HG02642 (cell line): ENCODE data around the gene GDAP1L1.
"Not testable (repeated sequence)": the region's sequence is repeated elsewhere in the genome, so short reads cannot be mapped to it uniquely, and the experiment has no call there.

Experiments
- ATAC-seq: cut with Tn5 transposase; IDR thresholded peaks from one replicate; pipeline ENCODE4 v1.9.1; 2021; ENCODE audit warnings: mild to moderate bottlenecking; ENCODE audit not compliant: unreplicated experiment, poor library complexity

The GDAP1L1 gene

DNA sequence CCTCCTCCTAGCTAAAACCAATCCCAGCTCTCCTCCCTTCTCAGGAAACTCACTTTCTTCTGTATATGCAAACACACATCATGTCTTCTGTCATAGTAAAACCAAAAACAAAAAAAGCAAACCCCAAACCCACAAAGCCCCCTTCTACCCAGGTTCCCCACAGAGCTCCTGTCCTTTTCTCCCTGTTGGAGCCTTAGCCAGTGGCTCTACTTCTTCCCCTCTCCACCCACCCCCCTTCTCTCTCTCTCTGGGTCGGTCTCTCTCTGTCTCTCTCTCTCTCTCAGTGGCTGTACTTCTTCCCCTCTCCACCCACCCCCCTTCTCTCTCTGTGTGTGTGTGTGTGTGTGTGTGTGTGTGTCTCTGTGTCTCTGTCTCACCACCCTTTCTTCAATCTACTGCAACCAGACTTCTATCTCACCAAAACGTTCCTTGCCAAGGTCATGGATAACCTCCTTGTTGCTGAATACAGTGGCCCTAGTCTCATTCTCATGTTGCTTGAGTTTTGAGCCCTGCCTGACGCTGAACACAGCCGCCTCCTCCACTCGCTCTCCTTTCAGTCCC lies 27.9 kb upstream of the GDAP1L1 start:
- ATAC-seq: no peak

DNA sequence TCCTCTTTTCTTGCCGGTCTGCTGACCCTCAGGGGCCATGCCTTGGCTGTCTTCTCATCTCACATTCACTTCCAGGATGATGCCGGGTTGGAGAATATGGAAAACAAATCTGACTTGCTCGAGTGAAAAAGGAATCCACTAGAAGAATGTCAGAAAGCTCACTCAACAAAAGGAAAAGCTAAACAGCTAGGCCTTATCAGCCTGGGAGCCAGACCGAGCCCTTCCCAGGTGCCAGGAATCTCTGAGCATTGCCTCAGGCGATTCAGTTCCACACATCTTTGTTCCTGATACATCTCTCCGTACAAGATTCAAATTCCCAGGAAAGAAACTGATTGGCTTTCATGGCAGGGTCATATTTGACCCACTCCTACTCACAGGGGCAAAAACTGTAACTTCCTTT lies 27.3 kb upstream of the GDAP1L1 start:
- no peak for ATAC-seq

DNA sequence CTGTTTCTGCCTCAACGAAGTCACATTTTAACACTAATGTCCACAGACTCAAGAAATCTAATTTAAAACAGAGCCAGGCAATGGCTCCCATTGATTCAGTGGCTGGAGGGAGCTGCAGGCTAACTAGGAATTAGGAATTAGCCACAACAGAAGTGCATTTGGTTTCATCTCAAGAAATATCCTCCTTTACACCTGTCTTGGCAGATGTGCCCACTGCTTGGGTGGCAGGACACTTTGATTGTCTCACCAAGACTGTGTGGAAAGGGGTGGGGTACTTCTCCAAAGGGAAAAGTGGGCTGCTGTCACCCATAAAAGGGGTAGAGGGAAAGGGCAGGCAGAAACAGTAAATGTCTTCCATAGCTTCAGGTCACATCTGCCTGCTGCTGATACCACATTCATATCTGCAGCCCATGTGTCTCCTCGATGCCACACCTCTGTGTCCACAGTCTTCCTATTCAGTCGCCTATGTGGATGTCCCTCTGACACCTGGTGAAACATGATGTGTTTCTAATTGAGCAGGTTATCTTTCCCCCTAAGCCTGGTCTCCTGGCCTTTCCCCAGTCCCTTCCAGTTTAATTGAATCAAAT lies 25.6 kb upstream of the GDAP1L1 start:
- no peak for ATAC-seq

DNA sequence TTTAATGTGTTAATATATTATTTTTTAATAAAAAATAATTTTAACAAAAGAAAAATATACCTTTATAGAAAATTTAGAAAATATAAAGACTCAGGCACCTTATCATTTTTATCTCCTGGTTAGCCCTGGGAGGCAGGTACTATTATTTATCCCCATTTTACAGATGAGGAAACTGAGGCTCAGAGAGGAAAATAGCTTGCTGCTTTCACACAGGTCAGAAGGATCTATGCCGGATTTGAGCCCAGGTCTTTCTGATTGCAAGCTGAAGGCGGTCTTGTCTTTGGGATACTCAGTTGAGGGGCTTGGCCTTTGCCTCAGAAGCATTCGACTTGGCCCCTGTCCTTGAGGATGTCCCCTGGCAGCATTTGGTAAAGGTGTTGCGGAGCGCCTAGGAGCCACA lies 25.1 kb upstream of the GDAP1L1 start:
- no peak for ATAC-seq

DNA sequence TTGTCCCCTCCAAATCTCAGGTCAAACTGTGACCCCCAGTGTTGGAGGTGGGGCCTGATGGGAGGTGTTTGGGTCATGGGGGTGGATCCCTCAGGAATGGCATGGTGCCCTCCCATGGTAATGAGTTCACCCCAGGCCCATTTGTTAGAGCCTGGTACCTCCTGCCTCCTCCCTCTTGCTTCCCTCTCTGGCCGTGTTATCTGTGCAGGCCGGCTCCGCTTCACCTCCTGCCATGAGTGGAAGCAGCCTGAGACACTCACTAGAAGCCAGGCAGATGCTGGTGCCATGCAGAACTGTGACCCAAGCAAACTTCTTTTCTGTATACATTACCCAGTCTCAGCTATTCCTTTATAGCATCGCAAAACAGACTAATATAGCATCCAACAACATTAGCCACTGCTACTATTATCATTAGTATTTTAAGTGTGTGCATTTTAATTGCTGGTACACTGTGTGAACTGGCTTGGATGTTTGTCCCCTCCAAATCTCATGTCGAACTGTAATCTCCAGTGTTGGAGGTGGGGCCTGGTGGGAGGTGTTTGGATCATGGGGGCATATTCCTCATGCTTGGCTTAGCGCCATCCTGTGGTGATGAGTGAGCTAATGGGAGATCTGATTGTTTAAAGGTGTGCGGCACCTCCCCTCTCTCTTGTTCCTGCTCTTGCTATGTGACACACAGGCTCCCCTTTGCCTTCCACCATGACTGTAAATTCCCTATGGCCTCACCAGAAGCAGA lies 24.3 kb upstream of the GDAP1L1 start:
- no peak for ATAC-seq

DNA sequence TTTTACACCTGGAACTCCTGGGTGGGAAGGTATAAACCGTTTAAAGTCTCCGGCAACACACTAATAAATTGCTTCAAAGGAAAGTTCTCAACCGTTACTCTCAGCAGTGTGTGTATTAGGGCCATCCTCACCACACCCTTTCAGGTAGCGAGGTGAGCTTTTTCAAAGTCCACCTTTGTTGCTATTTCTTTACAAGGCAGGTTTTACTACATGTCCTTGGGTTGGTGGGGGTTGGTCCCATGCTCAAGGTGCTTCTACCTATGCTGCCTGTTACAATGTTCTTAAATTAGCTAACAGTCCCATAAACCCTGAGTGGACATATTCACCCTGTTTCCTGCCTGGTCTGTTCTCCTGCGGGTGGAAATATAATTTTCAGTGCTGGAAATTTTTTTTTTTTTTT lies 23.4 kb upstream of the GDAP1L1 start:
- ATAC-seq: no peak

DNA sequence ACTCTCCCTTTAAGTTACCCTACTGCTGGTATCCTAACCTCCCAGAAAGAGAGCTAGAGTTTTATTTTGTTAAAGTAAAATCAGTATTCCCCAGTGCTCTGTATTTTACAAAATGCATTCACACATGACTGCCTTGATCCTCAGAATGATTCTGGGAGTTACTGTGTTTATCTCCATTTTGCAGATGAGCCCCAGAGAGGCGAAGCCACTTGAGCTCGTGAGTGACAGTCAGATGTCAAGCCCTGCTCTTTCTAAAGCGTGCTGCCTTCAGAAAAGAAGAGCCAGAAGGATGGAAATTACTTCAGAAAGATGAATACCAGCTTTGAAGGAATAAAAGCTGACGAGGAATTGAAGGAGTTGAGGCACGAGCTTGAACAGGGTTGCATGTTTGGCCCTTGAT lies 22.5 kb upstream of the GDAP1L1 start:
- ATAC-seq: no peak

DNA sequence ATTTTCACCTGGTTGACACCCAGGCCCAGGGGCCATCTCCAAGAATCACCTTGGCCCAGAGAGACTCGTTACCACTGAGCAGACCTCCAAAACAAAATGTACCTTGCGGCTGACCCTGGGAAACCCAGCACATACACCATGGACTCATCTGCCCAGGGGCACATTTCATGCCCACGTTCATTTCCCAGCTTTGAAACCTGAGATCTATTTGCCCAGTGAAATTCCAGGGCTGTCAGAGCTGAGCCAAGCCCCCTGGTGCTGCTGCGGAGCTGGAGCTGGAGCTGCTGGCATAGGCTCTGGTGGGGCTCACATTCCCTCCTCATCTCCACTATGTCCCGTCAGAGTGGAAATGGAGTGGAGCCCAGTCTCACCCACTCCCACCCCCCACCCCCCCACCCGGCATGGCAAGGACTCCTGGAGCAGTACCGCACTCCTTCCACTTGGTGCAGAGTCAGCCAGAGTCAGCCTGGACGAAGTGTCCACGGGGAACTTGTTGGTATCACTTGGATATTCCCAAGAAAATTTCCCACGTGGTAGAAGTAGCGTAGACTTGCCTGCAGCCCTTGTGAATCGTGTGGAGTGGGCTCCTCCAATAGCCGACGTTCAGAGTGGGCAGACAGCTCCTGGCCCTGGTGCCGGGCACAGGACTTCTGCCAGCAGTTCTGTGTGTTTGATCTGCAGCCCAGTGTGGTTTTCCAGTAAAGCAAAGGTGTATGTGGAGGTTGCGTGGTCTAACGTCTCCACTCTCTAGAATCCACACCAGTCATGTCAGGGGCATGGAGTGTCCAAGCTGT lies 18.4 kb upstream of the GDAP1L1 start:
- no peak for ATAC-seq

DNA sequence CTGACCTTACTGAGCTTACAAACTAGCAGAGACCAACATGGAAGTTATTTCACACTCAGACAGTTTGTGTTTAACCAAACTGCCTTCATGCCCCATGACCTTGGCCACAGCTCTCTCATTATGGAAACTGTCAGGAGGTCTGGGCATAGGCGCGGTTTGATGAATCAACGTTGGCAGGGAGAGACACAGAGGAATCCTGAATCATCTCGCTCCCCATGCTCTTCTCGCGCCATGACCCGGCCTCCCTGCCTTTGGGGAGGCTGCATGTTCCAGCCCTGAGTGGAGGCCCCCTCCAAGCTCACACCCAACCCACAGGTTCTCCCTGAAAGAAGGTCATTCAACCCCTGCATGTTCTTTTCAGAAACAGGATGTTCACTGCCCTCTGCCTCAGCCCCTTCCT lies 15.9 kb upstream of the GDAP1L1 start:
- ATAC-seq: no peak

DNA sequence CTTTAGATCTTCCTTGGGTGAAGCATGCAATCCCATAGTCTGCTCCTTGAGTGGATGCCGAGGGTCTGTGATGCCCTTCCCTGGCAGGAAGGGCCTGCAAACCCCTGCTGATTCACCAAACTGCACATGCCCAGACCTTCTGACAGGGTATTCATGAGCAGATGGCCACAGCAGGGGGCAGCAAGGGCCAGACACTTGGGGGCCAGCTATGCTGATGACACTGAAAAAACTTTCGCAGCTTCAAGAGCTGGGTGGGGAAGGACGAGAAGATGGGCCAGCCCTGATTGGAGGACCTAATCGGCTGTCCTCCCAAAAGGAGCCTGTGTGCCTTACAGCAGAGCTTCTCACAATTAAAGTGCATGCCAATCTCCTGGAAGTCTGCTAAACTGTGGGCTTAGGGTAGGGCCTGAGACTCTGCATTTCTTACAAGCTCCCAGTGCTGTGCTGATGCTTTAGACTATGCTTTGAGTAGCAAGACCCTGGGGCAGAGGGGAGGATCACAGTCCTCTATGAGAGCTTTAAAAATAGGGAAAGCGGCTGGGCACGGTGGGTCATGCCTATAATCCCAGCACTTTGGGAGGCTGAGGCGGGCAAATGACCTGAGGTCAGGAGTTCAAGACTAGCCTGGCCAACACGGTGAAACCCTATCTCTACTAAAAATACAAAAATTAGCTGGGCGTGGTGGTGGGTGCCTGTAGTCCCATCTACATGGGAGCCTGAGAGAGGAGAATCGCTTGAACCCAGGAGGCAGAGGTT lies 15.2 kb upstream of the GDAP1L1 start:
- no peak for ATAC-seq

DNA sequence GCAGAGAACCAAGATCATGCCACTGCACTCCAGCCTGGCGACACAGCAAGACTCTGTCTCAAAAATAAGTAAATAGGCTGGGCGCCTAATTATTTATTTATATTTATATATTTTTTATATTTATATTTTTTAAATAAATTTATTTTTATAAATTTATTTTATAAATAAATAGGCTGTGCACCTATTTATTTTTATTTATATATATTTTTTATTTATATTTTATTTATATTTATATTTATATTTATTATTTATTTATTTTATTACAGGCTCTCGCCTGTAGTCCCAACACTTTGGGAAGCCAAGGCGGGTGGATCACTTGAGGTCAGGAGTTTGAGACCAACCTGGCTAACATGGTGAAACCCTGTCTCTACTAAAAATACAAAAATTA lies 14.6 kb upstream of the GDAP1L1 start:
- not testable (repeated sequence) for ATAC-seq

DNA sequence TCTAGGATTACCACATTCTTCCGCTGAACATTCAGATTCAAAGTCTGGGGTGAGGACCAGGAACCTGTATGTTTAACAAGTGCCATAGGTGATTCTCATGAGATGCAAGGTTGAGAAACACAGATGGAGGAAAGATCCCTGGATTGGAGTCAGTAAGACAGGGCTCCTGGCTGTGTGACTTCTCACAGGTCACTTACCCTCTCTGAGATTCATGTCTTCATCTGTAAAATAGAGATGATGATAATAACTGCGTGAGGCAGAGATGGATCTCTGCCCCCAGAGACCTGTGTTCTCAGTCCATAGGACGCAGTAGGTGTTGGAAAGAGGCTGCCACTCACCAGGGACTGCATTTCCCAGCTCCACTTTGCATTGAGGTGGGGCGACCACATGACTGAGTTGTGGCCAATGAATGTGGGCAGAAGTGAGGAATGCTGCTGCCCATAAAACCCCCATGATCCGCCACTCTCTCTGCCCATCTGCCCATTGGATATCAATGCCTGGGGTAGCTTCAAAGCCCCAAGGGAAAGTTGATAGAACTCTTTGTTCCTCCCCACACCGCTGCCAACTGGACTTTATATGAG lies 13.6 kb upstream of the GDAP1L1 start:
- no peak for ATAC-seq

DNA sequence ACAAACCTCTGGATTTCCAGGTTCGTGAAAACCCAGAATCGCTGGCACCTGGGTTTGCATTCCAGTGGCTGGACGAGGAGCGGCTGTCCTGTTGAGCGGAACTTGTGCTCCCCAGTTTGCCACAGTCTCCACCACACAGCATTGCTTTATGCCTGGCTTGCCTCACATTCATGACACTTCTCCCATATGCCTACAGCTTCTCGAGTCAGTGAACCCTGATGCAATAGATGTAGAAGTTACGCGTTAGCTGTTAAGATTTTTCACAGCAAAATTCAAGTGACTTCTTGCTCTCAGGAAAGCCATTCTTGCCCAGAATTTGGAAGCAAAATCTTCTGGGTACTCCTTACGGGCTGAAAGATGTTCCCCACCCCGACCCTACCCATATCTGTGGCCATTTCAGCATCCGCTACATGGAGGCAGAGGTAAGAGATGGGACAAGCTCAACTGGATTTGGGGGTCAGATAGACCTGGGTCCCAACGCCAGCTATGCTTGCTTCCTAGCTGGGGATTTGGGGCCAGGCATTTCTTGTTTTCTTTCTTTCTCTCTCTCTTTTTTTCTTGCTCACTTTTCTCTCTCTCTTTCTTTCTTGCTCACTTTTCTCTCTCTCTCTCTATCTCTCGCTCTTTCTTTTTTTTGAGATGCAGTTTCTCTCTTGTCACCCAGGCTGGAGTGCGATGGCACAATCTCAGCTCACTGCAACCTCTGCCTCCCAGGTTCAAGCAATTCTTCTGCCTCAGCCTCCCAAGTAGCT lies 12.4 kb upstream of the GDAP1L1 start:
- ATAC-seq: no peak

DNA sequence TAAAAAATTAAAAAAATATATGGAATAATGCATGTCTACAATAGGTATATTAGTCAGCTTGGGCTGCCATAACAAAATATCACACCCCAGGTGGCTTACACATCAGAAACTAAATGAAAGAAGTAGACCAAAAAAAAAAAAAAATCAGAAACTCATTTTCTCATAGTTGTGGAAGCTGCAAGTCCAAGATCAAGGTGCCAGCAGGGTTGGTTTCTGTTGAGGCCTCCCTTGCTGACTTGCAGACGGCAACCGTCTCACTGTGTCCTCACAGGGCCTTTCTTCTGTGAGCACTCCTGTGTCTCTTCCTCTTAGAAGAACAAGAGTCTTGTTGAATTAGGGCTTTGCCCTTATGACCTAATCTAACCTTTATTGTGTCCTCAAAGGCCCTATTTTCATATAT lies 11.4 kb upstream of the GDAP1L1 start:
- ATAC-seq: no peak

DNA sequence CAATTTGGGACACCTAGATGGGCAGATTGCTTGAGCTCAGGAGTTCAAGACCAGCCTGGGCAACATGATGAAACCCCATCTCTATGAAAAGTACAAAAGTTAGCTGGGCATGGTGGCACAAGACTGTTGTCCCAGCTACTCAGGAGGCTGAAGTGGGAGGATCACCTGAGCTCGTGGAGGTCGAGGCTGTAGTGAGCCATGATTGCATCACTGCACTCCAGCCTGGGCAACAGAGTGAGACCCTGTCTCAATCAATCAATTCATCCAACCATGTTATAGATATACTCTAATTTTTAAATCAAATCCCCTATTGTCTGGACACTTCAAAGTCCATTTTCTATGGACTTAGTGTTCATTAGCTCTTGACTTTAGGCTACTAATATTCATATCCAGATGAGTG lies 10.3 kb upstream of the GDAP1L1 start:
- ATAC-seq: not testable (repeated sequence)

DNA sequence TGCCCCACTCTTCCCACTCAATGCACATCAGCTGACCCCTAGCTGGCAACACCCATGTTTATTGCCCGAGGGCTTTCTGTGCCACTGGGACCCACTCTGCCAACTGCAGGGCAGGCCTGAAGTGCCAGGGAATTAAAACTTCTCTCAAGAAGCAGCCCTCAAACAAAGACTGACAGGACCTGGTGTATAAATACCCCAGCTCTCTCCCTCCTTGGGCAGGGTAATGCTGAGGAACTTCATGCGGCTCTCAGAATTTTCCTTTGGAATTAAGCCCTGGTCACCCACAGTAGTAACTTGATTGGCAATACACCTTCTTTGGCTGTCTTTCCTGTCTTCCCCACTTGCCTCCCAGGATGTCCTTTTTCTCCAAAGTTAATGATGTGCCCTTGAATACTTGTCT lies 5.3 kb upstream of the GDAP1L1 start:
- no peak for ATAC-seq

DNA sequence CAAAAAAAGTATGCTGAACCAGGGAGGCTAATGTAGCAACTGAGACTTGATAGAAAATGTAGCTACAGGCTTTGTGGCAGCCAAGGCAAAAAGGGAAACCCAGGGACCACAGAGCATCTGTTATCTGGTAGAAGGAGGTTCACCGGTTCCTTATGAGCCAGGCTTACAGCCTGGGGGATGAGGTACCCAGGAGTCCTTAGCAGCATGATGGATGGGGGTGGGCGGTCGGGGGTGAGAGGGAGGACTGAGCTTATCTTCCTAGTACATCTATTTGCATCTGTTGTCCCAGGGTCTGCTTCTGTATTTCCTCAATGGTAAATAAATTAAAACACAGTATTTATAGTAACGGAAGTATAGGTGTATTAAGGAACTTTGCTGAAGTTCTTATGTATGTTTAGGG lies 1.1 kb upstream of the GDAP1L1 start:
- no peak for ATAC-seq

DNA sequence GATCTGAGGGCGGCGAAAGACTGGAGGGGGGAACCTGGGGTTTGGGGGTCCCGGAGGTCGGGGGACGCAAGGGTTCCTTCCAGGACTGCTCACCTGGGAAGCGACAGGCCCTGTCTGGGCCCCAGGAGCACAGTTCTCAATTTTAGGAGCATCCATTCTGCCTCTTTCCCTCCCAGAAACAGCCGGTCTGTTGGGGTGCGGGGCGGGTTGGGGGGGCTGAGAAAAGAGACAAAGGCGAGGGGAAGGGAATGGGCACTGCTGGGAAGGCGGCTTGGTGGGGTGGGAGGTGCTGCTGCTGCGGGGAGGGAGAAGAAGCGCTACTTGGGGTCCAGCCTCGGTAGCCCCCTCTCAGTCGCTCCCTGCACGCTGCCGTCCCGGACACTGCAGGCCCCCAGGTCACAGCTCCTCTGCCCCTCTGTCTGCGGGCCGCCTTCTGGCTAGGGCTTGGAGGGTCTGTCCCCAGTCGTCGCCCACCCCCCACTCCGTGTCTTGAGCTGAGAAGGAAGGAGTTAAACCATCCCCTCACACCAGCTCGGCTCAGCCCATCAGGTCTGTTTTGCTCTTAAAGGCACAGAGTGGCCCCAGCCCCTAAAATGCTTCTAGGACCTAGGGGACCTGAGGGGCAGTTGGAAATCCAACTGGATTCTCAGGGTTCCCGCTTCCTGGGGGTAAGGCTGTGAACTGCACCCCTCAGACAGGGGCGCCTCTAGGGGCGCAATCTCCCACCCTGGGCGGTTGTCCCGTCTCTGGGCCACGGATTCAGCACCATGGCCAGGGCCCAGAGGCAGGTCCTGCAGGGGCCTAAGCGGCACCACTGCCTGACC lies 690 bp downstream of the GDAP1L1 start:
- no peak for ATAC-seq

DNA sequence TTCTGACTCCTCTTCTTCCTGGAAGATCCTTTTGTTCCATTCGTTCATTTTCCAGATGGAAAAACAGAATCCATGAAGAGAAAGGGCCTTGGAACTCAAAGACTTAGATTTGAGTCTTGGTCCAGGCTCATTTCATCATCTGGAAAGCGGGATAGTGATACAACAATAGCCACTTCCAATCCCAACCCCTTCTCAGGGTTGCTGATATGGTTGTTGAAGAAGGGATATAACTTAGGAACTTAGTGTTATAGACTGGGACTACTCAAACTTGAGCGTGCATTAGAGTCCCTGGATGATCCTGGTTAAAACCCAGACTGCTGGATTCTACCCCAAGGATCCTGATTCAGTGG lies 1.3 kb downstream of the GDAP1L1 start:
- ATAC-seq: no peak
